Endothelial cell of hepatic sinusoid (primary cell): ENCODE data around the gene FAM114A1.

ENCODE experiments used
- in situ Hi-C: cut with HindIII; loops from 2 replicates; pipeline ENCODE4 v1.10.0; 2017; ENCODE audit warnings: low sequenced_read_pairs

Gene FAM114A1

GRCh38 chr4:38867478-38868058 is at the start of gene FAM114A1:
TSS of gene FAM114A1 (plus strand) at chr4:38867806. CDS start at chr4:38878079, 10,273 bp downstream.
- in situ Hi-C loops, result loop anchor here (5.0 kb wide), 1 partner anchor 85 kb away; the partner anchor contains the start of gene TLR10

GRCh38 chr4:38818441-38818976 is 49.1 kb upstream of the FAM114A1 start:
- in situ Hi-C loops, result no loop called here

GRCh38 chr4:38819569-38819968 is 48.0 kb upstream of the FAM114A1 start:
- in situ Hi-C loops, result no loop called here

- in situ Hi-C loops, result no loop called here
These were observed 47.1 kb upstream of the FAM114A1 start for GRCh38 chr4:38820329-38821061.

GRCh38 chr4:38821739-38822138 is 45.9 kb upstream of the FAM114A1 start:
- in situ Hi-C loops, result no loop called here

GRCh38 chr4:38822748-38823303 is 44.8 kb upstream of the FAM114A1 start:
- in situ Hi-C loops, result no loop called here

- in situ Hi-C loops, result no loop called here
These were observed 43.8 kb upstream of the FAM114A1 start for GRCh38 chr4:38823766-38824165.

- in situ Hi-C loops, result no loop called here
These were observed 38.4 kb upstream of the FAM114A1 start for GRCh38 chr4:38829237-38829636.

- in situ Hi-C loops, result no loop called here
These were observed 36.0 kb upstream of the FAM114A1 start for GRCh38 chr4:38831653-38832052.

GRCh38 chr4:38832206-38832605 is 35.4 kb upstream of the FAM114A1 start:
- in situ Hi-C loops, result no loop called here

- in situ Hi-C loops, result no loop called here
These were observed 34.7 kb upstream of the FAM114A1 start for GRCh38 chr4:38832624-38833528.

- in situ Hi-C loops, result no loop called here
These were observed 33.0 kb upstream of the FAM114A1 start for GRCh38 chr4:38834570-38834969.

GRCh38 chr4:38837334-38837733 is 30.3 kb upstream of the FAM114A1 start:
- in situ Hi-C loops, result no loop called here

- in situ Hi-C loops, result no loop called here
These were observed 29.8 kb upstream of the FAM114A1 start for GRCh38 chr4:38837849-38838248.

- in situ Hi-C loops, result no loop called here
These were observed 24.6 kb upstream of the FAM114A1 start for GRCh38 chr4:38842994-38843393.

- in situ Hi-C loops, result no loop called here
These were observed 21.6 kb upstream of the FAM114A1 start for GRCh38 chr4:38846015-38846414.

GRCh38 chr4:38855466-38855865 is 12.1 kb upstream of the FAM114A1 start:
- in situ Hi-C loops, result no loop called here

GRCh38 chr4:38856046-38856445 is 11.6 kb upstream of the FAM114A1 start:
- in situ Hi-C loops, result no loop called here

- in situ Hi-C loops, result no loop called here
These were observed 10.9 kb upstream of the FAM114A1 start, which contains the start of gene TLR6 for GRCh38 chr4:38856524-38857337. TSS of gene TLR6 (minus strand) at chr4:38856817. CDS start at chr4:38829473, 27,344 bp downstream.
